GM12873 (cell line): Measurements from ENCODE around the gene ZBTB25.

Experiments used
- TF ChIP-seq, protein P1 (sequence below): IDR thresholded peaks from 2 replicates; pipeline ENCODE4 v1.5.1; 2012; ENCODE audit warnings: low read depth, mild to moderate bottlenecking, moderate library complexity, low read length, control low read depth; ENCODE audit not compliant: insufficient read depth; ENCODE audit errors: missing control alignments

The ZBTB25 gene

DNA sequence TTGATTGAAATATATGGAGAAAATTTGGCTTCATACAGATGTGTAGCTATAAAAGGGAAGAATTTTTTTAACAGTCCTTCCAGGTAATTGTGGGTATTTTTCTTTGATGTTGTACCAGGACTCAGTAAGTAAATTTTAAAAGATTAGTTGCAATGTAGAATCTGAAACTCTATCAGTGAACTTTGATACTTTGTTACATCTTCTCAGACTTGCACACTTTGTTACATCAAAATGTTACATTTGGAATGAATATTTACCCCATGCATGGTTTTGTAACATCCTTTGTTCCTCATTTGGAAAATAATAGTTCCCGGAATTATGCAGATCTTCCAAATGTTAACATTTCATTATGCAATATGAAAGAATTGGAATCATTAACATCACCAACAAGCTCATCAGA lies 101.7 kb downstream of the ZBTB25 start:
- TF ChIP-seq, protein P1, sequence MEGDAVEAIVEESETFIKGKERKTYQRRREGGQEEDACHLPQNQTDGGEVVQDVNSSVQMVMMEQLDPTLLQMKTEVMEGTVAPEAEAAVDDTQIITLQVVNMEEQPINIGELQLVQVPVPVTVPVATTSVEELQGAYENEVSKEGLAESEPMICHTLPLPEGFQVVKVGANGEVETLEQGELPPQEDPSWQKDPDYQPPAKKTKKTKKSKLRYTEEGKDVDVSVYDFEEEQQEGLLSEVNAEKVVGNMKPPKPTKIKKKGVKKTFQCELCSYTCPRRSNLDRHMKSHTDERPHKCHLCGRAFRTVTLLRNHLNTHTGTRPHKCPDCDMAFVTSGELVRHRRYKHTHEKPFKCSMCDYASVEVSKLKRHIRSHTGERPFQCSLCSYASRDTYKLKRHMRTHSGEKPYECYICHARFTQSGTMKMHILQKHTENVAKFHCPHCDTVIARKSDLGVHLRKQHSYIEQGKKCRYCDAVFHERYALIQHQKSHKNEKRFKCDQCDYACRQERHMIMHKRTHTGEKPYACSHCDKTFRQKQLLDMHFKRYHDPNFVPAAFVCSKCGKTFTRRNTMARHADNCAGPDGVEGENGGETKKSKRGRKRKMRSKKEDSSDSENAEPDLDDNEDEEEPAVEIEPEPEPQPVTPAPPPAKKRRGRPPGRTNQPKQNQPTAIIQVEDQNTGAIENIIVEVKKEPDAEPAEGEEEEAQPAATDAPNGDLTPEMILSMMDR, result no peak

DNA sequence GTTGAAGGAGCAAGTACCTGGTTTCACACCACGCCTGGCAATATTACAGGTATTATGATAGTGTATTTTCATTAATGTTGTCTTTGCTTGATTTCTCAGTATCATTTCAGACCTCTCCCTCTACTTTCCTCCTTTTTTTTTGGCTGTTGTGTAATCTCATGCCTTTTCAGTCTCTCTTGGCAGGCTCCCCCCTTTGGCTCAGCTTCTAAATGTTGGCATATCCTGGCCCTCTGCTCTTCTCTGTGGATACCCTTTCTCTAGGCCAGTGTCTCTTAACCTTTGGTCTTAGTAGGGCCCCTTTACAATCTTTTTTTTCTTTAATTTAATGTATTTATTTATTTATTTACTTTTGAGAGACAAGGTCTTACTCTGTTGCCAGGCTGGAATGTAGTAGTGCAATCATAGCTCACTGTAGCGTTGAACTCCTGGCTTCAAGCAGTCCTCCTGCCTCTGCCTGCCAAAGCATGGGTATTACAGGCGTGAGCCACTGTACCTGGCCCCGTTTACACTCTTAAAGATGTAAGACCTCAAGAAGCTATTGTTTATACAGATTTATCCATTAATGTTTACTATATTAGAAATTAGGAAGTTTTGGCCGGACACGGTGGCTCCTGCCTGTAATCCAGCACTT lies 102.7 kb downstream of the ZBTB25 start:
- TF ChIP-seq, protein P1, result no peak
